Fibroblast of skin of right quadriceps (primary cell): ENCODE data around the gene LCE3D.
"Not testable (repeated sequence)": the region's sequence is repeated elsewhere in the genome, so short reads cannot be mapped to it uniquely, and the experiment has no call there.

Experiments
- DNase-seq: peaks from one replicate; pipeline ENCODE4 v3.0.0-alpha.2; 2013

The LCE3D gene

DNA sequence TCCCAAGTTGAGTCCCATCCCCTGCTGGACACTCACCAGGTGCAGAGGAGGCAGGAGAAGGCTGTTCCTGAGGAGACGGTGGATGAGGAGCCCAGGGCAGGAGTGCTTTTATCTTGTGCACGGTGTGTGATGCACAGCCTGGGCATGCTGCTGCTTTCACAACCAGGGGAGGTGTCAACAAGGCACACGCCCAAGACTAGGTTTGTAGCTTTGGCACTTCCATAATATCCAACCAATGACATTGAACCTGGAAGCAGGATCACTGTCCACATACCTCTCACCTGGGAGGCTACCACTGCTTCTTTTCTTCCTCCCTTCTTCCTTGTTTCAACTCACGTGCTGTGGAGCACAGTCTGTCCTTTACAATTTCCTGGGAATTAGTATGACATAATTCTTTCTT is at the start of gene LCE3D:
Gene LCE3D (minus strand): TSS at position 84 of the 400 bp plus-strand sequence. CDS start 580 bp downstream, outside the sequence.
- DNase-seq = no peak

DNA sequence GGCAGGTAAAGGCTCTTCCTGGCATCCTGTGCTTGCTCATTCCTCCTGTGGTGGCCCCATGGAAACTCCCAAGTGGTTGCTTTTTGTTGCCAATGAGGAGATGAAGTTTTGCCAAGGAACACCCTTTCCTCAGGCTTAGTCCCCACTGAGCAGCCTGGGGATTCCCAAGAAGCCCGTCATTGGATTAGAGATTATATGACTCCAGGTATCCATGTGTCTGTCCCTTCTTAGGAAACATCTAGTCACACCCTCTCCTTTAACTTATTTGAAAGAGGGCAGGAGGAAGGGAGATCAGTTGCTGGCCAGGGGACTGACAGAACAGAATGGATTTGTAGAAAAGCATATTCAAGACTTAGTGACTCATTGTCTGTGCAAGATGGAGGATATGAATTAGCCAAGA is 46.4 kb upstream of the LCE3D start:
- no peak for DNase-seq

DNA sequence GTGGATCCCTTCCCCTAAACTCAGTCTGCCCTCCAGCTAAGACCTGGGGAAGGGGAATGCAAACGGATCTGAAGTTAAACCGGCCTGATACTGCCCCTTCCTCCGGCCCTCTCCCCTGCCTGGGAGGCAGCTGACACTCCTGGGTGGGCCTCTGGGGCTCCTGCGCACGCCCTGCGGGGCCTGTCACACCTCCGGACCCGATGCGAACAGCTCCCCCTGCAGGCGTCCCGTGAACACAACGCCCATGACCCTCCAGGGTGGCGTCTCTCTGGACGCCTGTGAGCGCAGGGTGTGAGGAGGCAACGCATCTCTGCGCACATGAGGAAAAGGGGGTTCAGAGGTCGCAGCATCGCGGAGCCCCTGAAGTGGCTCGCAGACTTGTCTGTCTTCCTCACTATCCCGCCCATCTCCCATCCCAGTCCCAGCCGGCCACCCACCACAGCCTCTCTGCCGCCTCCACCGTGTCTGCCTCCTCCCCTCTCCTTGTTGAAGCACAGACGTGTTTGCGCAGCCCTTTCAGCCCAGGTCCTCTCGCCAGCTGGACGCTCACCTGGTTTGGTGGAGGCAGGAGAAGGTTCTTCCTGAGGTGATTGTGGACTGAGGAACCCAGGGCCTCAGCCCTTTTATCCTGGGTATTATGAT is 43.0 kb upstream of the LCE3D start:
- DNase-seq = no peak

- DNase-seq = no peak
Observed at GRCh38 chr1:152622803-152623202, 42.5 kb upstream of the LCE3D start, which contains the start of gene LCE3A. LCE3A (minus strand) TSS chr1:152623103; CDS start chr1:152623103, 0 bp downstream.

GRCh38 chr1:152621993-152622392 is 41.7 kb upstream of the LCE3D start:
- DNase-seq = no peak

DNA sequence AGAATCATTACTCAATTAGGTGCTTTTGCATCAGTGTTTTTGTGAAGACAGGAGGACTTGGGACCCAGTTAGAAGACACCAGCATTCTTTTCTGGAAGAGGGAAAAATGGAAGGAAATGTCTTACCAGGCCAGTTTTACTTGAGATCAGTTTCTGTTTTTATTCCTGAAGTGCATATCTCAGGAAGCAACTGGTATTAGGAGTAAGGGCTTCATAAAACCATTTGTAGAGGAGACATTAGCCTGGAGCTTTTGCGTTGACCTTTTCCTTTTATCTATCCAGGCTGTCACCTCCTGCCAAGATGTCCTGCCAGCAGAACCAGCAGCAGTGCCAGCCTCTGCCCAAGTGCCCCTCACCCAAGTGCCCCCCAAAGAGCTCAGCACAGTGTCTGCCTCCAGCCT is 33.2 kb upstream of the LCE3D start, which contains the start of gene LCE3B:
Gene LCE3B (plus strand): TSS at position 301 of the 400 bp plus-strand sequence. CDS start 0 bp downstream, at position 301.
- no peak for DNase-seq

- DNase-seq = no peak
Observed at GRCh38 chr1:152599934-152600333, 19.6 kb upstream of the LCE3D start, which contains the start of gene LCE3C. LCE3C (plus strand) TSS chr1:152600234; CDS start chr1:152600732, 498 bp downstream.

- DNase-seq = no peak
Observed at GRCh38 chr1:152596986-152597385, 16.7 kb upstream of the LCE3D start.

DNA sequence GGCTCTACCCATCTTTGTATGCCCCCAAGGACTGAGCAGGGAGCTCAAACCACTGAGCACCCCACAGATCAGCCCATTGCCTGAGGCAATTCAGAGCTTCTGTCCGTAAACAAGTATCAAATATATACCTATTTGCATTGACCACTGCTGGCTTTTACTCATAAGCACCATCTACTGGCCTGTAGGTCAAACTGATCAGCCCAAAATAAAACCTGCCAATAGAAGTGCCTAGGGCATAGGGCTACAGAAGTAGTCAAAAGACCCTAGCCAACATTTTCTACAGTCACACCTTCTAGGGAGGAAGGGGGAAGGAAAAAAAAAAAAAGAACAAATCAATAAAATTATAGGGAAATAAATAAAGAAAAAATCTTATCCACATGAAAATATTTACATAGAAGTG is 5.3 kb upstream of the LCE3D start:
- DNase-seq = no peak

- no peak for DNase-seq
Observed at GRCh38 chr1:152582647-152583046, 2.3 kb upstream of the LCE3D start.

DNA sequence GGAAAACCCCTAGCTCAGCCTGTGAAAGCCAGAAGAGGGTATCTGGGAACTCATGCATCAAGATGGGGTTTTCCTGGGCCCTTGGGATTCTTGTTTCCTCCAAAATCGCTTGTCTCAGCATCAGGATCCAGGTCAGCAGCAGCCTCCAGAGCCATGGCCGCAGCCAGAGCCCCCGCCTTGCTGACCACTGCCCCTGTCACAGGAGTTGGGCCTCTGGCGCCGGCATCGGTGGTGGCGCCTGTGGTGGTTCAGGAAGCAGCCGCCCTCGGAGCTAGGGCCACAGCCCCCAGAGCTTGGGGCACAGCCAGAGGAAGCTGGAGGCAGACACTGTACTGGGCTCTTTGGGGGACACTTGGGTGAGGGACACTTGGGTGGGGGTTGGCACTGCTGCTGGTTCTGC is 790 bp downstream of the LCE3D start:
- not testable (repeated sequence) for DNase-seq

- DNase-seq = no peak
Observed at GRCh38 chr1:152577168-152577567, 3.1 kb downstream of the LCE3D start.

DNA sequence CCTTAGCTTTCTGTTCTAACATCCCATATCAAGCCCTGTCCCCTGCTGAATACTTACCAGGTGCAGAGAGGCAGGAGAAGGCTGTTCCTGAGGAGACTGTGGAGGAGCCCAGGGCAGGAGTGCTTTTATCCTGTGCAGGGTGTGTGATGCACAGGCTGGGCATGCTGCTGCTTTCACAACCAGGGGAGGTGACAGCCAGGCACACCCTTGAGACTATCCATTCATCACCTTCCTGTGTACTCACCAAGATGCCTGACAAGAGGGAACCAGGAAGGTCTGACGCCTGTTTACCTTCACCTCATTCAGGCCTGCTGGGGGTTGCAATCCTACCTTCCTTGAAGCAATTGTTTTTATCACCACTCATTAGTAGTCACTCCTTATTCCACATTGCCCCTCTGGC is 13.6 kb downstream of the LCE3D start, which contains the start of gene LCE3E:
Gene LCE3E (minus strand): TSS at position 100 of the 400 bp plus-strand sequence. CDS start 572 bp downstream, outside the sequence.
- DNase-seq = no peak

GRCh38 chr1:152565535-152566215 is 14.6 kb downstream of the LCE3D start:
- DNase-seq = no peak

DNA sequence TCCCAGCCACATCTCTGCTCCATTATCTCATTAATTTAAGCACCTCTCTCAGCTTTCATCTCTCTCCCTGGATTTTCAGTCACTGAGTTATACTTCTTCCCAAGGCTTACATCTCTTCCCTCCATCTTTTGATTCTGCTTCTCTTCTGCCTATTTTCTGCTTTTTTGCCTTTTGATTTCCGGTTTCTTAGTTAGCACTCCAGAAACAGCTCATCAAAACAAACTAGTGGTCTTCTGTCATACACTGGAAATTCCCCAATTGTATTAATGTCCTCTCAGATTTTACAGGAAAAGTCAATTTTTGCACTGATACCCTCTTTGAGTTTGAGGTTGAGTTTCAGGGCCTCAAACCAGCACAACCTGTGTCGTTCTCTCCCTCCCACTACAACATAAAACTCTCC is 15.2 kb downstream of the LCE3D start:
- DNase-seq = no peak

DNA sequence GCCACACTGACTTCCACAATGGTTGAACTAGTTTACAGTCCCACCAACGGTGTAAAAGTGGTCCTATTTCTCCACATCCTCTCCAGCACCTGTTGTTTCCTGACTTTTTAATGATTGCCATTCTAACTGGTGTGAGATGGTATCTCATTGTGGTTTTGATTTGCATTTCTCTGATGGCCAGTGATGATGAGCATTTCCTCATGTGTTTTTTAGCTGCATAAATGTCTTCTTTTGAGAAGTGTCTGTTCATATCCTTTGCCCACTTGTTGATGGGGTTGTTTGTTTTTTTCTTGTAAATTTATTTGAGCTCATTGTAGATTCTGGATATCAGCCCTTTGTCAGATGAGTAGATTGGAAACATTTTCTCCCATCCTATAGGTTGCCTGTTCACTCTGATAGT is 32.0 kb downstream of the LCE3D start:
- not testable (repeated sequence) for DNase-seq

GRCh38 chr1:152546704-152547103 is 33.6 kb downstream of the LCE3D start:
- DNase-seq = no peak

DNA sequence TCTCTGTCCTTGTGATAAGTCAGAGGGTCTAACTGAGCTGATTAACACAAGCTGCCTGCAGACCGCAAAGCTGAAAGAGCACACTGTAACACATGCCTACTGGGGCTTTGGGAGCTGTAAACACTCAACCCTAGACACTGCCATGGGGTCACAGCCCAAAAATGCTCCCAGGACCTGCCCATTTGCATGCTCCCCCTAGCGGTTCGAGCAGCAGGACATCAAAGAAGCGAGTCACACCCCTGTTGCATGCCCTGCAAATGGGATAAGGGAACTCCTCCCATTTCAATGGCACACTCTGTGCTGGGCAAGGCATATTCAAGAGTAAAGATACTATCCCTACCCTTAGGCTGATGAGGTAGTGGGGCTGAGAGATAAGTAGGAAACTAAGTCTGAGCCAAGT is 36.5 kb downstream of the LCE3D start:
- DNase-seq = no peak

DNA sequence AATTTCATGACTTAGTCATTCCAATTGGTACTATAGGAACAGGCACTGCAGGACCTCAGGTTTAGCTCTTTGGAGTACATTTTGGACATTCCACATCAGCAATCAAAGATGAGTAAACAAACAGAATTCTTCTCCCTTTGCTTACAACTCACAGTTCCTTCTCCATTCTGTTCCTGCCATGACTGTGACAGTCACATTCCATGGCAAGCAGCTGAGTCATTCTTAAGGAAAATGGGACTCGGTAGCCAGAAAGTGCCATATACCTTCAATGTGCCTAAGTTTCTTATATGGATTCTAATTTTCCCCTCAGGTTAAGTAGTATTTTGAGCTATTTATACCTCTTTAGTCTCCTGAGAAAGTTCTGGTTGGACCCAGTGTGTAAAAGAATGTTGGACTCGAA is 40.4 kb downstream of the LCE3D start:
- no peak for DNase-seq

GRCh38 chr1:152537496-152537895 is 42.8 kb downstream of the LCE3D start:
- DNase-seq = no peak

DNA sequence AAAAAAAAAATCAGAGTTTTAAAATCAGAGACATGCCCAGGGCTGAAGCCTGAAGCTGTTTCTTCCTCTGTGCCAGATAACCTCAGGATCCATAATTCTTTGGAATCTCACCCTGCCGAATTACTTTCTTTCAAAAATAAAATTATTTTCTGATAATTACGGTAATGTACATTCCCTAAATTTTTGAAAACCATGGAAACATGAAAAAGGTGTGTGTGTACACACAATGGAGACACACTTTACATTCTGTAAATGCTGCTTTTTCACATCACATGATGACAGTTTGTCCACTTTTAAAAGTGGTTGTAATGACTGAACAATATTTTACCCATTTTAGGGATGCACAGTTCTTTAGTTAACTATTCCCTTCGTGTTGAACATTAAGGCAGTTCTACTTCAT is 44.5 kb downstream of the LCE3D start:
- DNase-seq = no peak

GRCh38 chr1:152533327-152533938 is 46.9 kb downstream of the LCE3D start:
- DNase-seq = no peak
